Liver (tissue), 9 donors: ENCODE results near the gene RAB14. TPM values are rescaled to one million over a fixed set of nuclear protein-coding genes. Genes with fewer than 3 reads are reported as not detected.

Experiments used
- DNase-seq: peaks from one replicate; pipeline ENCODE4 v3.0.0-alpha.2; 2017; ENCODE audit warnings: low spot score
- H3K27ac ChIP-seq, 2 donors: one replicate each; pipeline ENCODE4 v1.7.0; 2013; ENCODE audit warnings: inconsistent platforms in 2 of 2, low read length in 2 of 2, control low read depth in 1 of 2, low read depth in 1 of 2, mild to moderate bottlenecking in 1 of 2
- H3K27me3 ChIP-seq, 4 donors: one replicate each; pipeline versions ENCODE4 v1.6.1 to v1.7.0; 2013; ENCODE audit warnings: low read length in 3 of 4, inconsistent platforms in 1 of 4, mild to moderate bottlenecking in 1 of 4, moderate library complexity in 1 of 4; ENCODE audit not compliant: control insufficient read depth in 4 of 4, insufficient read depth in 4 of 4
- H3K36me3 ChIP-seq, 4 donors: one replicate each; pipeline versions ENCODE4 v1.6.1 to v1.7.0; 2013; ENCODE audit warnings: low read length in 3 of 4, mild to moderate bottlenecking in 3 of 4, low read depth in 1 of 4, moderate library complexity in 1 of 4; ENCODE audit not compliant: control insufficient read depth in 4 of 4, insufficient read depth in 3 of 4
- H3K4me1 ChIP-seq, 4 donors: one replicate each; pipeline versions ENCODE4 v1.6.1 to v1.7.0; 2013; ENCODE audit warnings: low read length in 3 of 4, mild to moderate bottlenecking in 3 of 4, moderate library complexity in 1 of 4; ENCODE audit not compliant: control insufficient read depth in 4 of 4, insufficient read depth in 4 of 4
- H3K4me3 ChIP-seq, 3 donors: one replicate each; pipeline versions ENCODE4 v1.6.1 to v1.7.0; 2013; ENCODE audit warnings: low read length in 3 of 3, control low read depth in 1 of 3, low read depth in 1 of 3, mild to moderate bottlenecking in 1 of 3
- H3K9ac ChIP-seq, 2 donors: one replicate each; pipeline ENCODE4 v1.7.0; 2013; ENCODE audit warnings: low read length in 2 of 2, mild to moderate bottlenecking in 2 of 2, moderate library complexity in 2 of 2, control low read depth in 1 of 2, low read depth in 1 of 2
- H3K9me3 ChIP-seq, 4 donors: one replicate each; pipeline versions ENCODE4 v1.6.1 to v1.7.0; 2013; ENCODE audit warnings: low read length in 3 of 4; ENCODE audit not compliant: control insufficient read depth in 4 of 4
- ATF3 ChIP-seq: IDR thresholded peaks from 2 replicates; pipeline ENCODE4 v1.6.1; 2016; ENCODE audit warnings: antibody characterized with exemption
- CTCF ChIP-seq: fragments of 150-350 bp; IDR thresholded peaks from 2 replicates; pipeline ENCODE4 v1.5.1; 2017; ENCODE audit warnings: improper control_type of control experiment, low read depth, low read length; ENCODE audit not compliant: missing input control
- EGR1 ChIP-seq, 2 donors: IDR thresholded peaks; 2 replicates each; pipeline ENCODE4 v1.6.1; 2016 to 2018; ENCODE audit warnings: antibody characterized with exemption in 2 of 2, low read depth in 2 of 2
- FOXA1 ChIP-seq: IDR thresholded peaks from 2 replicates; pipeline ENCODE4 v1.6.1; 2016; ENCODE audit warnings: antibody characterized with exemption
- FOXA2 ChIP-seq: IDR thresholded peaks from 2 replicates; pipeline ENCODE4 v1.6.1; 2016; ENCODE audit warnings: antibody characterized with exemption
- GABPA ChIP-seq, 2 donors: IDR thresholded peaks in 1 of 2; conservative IDR thresholded peaks in 1 of 2; 2 replicates each; pipeline ENCODE4 v1.6.1; 2016; ENCODE audit warnings: antibody characterized with exemption in 2 of 2, mild to moderate bottlenecking in 1 of 2, moderate library complexity in 1 of 2
- HNF4A ChIP-seq, 2 donors: conservative IDR thresholded peaks; 2 replicates each; pipeline ENCODE4 v1.6.1; 2016; ENCODE audit warnings: antibody characterized with exemption in 2 of 2, mild to moderate bottlenecking in 2 of 2
- HNF4G ChIP-seq: IDR thresholded peaks from 2 replicates; pipeline ENCODE4 v1.6.1; 2016; ENCODE audit warnings: antibody characterized with exemption
- JUND ChIP-seq, 2 donors: IDR thresholded peaks; 2 replicates each; pipeline ENCODE4 v1.6.1; 2016; ENCODE audit warnings: antibody characterized with exemption in 2 of 2
- NR2F2 ChIP-seq: IDR thresholded peaks from 2 replicates; pipeline ENCODE4 v1.6.1; 2016; ENCODE audit warnings: antibody characterized with exemption
- RAD21 ChIP-seq, 2 donors: IDR thresholded peaks; 2 replicates each; pipeline ENCODE4 v1.6.1; 2016; ENCODE audit warnings: antibody characterized with exemption in 2 of 2, mild to moderate bottlenecking in 2 of 2
- REST ChIP-seq: IDR thresholded peaks from 2 replicates; pipeline ENCODE4 v1.6.1; 2016; ENCODE audit warnings: antibody characterized with exemption, mild to moderate bottlenecking
- RXRA ChIP-seq, 2 donors: IDR thresholded peaks; 2 replicates each; pipeline ENCODE4 v1.6.1; 2017 to 2018; ENCODE audit warnings: antibody characterized with exemption in 2 of 2, mild to moderate bottlenecking in 1 of 2
- SP1 ChIP-seq: IDR thresholded peaks from 2 replicates; pipeline ENCODE4 v1.6.1; 2018; ENCODE audit warnings: antibody characterized with exemption, mild to moderate bottlenecking
- TAF1 ChIP-seq: conservative IDR thresholded peaks from 2 replicates; pipeline ENCODE4 v1.6.1; 2016; ENCODE audit warnings: antibody characterized with exemption, mild to moderate bottlenecking
- YY1 ChIP-seq: IDR thresholded peaks from 2 replicates; pipeline ENCODE4 v1.6.1; 2016; ENCODE audit warnings: antibody characterized with exemption, mild to moderate bottlenecking
- WGBS: extraction: QIAGEN DNeasy Blood & Tissue Kit; methylation state at CpG from one replicate; pipeline ENCODE4 v1.1.7; 2013; 5-methylcytosine and 5-hydroxymethylcytosine counted together
- polyA plus RNA-seq, 2 donors: library from polyadenylated mRNA; stranded (reverse) in 1 of 2; unstranded in 1 of 2; fragments of 200-250 nt in 1 of 2; fragments of >200 nt in 1 of 2; fragmentation: Nextera tagmentation in 1 of 2; extraction: Ambion mirVana in 1 of 2; gene quantifications; one replicate each; pipeline versions ENCODE4 v1.2.1 to v1.2.3, GENCODE V29; 2013 to 2015
- total RNA-seq, 2 donors: library from RNA; depleted of rRNA; stranded (reverse); fragments of >200 nt; gene quantifications; one replicate each; pipeline ENCODE4 v1.2.3, GENCODE V29; 2014
- TF ChIP-seq, protein P1 (sequence below): IDR thresholded peaks from 2 replicates; pipeline ENCODE4 v1.6.1; 2016; ENCODE audit warnings: antibody characterized with exemption
- donor health status: healthy.
- donor health status: healthy.
- donor health status: healthy.
- donor health status: healthy.
- donor health status: healthy.

Gene RAB14
- total and polyA plus RNA-seq, 4 donors: 25.9 to 48.2 (median 36.5) TPM

GRCh38 chr9:121183666-121184423 is 17.8 kb downstream of the RAB14 start:
- 48% methylated on average over 3 of the region's 3 CpGs for WGBS
- H3K4me1 ChIP-seq: peaks cover 14 to 72% (median 64%) of the 10 kb centered on the region in 4 donors
- no peaks in the 10 kb centered on the region for H3K27me3 ChIP-seq
- no peak overlapping the region for H3K4me3 ChIP-seq
- H3K9ac ChIP-seq: no peak overlapping the region
- no peak for TF ChIP-seq REST
- no peak for TF ChIP-seq RXRA (IDR thresholded peaks at IDR 0.05)
- no peak for TF ChIP-seq TAF1
- no peak for TF ChIP-seq GABPA (IDR thresholded peaks at IDR 0.05 in 1 of 2, conservative IDR thresholded peaks at IDR 0.05 in 1 of 2)
- TF ChIP-seq HNF4A (conservative IDR thresholded peaks at IDR 0.05): no peak
- no peak for TF ChIP-seq YY1
- TF ChIP-seq FOXA2: no peak
- TF ChIP-seq HNF4G: no peak
- no peak for TF ChIP-seq RAD21 (IDR thresholded peaks at IDR 0.05)
- TF ChIP-seq JUND (IDR thresholded peaks at IDR 0.05): no peak
- no peak for TF ChIP-seq ATF3
- no peak for TF ChIP-seq SP1
- no peak for TF ChIP-seq NR2F2
- TF ChIP-seq EGR1 (IDR thresholded peaks at IDR 0.05; ENCODE audit: low read depth in 2 of 2): no peak
- TF ChIP-seq CTCF: no peak
- no peak for TF ChIP-seq FOXA1
- peak overlapping the region in 1 of 2 donors; percentile 58 for H3K27ac ChIP-seq
- H3K36me3 ChIP-seq: peaks cover 0 to 15% (median 7%) of the 10 kb centered on the region in 4 donors
- DNase-seq: no peak
- H3K9me3 ChIP-seq: no peaks in the 10 kb centered on the region

DNA sequence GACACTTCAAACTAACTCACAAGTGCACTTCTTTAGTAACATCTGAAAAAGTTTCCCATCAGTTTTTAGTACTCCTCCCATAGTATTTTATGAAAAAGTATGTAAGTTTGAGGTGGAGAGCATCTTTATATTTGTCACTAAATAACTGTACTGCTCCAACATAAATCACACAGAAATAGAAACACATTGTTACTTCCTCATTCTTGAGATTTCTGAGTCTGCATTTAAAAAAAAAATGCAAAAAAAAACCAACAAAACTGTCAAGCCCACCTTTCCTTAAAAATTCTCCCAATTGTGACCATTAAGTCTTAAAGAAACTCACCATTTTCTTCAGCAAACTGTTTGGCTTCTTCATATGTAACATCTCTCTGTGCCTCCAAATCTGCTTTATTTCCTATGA is 18.7 kb downstream of the RAB14 start:
- peaks cover 0 to 15% (median 7%) of the 10 kb centered on the region in 4 donors for H3K36me3 ChIP-seq
- H3K4me3 ChIP-seq: no peak overlapping the region
- TF ChIP-seq HNF4A (conservative IDR thresholded peaks at IDR 0.05): no peak
- TF ChIP-seq FOXA2: no peak
- TF ChIP-seq YY1: no peak
- TF ChIP-seq, protein P1, sequence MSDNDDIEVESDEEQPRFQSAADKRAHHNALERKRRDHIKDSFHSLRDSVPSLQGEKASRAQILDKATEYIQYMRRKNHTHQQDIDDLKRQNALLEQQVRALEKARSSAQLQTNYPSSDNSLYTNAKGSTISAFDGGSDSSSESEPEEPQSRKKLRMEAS: no peak
- TF ChIP-seq EGR1 (IDR thresholded peaks at IDR 0.05; ENCODE audit: low read depth in 2 of 2): no peak
- TF ChIP-seq TAF1: no peak
- TF ChIP-seq CTCF: no peak
- TF ChIP-seq GABPA (IDR thresholded peaks at IDR 0.05 in 1 of 2, conservative IDR thresholded peaks at IDR 0.05 in 1 of 2): no peak
- TF ChIP-seq REST: no peak
- TF ChIP-seq RXRA (IDR thresholded peaks at IDR 0.05): no peak
- TF ChIP-seq JUND (IDR thresholded peaks at IDR 0.05): no peak
- TF ChIP-seq SP1: no peak
- TF ChIP-seq RAD21 (IDR thresholded peaks at IDR 0.05): no peak
- no peak for TF ChIP-seq FOXA1
- no peak for TF ChIP-seq NR2F2
- TF ChIP-seq ATF3: no peak
- TF ChIP-seq HNF4G: no peak

More for the DNA sequence above, 18.7 kb downstream of the RAB14 start:
- DNase-seq: no peak
- Histone ChIP-seq H3K9me3 (no peaks in the 10 kb centered on the region), H3K4me1 (peaks cover 14 to 77% (median 71%) of the 10 kb centered on the region in 4 donors), H3K27ac (peak overlapping the region; percentile 21 to 58), H3K9ac (peak overlapping the region in 1 of 2 donors; percentile 5), H3K27me3 (no peaks in the 10 kb centered on the region)
